SK-N-SH (cell line): ENCODE measurements around the gene KRTAP10-10. TPM values are rescaled to one million over a fixed set of nuclear protein-coding genes. Genes with fewer than 3 reads are reported as not detected.

Experiments used
- CTCF ChIA-PET: fragments of 300-600, 350-600 bp; formaldehyde crosslinking; extraction: SDS; loops from one replicate; lab custom pipeline; 2021; lab: Yijun Ruan, JAX
- POLR2A ChIA-PET: fragments of 350-600 bp; sonication (Branson Sonifier 250); formaldehyde crosslinking; extraction: SDS; loops from one replicate; lab custom pipeline; 2020; ENCODE audit warnings: antibody characterized with exemption, inconsistent platforms; lab: Yijun Ruan, JAX
- DNase-seq: peaks from one replicate; pipeline ENCODE4 v3.0.0; 2012
- H2AFZ ChIP-seq: fragments of 200-600 bp; sonication (generic); 2 replicates; pipeline ENCODE4 v1.8.1; 2016; ENCODE audit warnings: antibody characterized with exemption, mild to moderate bottlenecking, low read depth
- H3F3A ChIP-seq: fragments of 200-600 bp; sonication (generic); replicated peaks from 2 replicates; pipeline ENCODE3; 2016; ENCODE audit warnings: antibody characterized with exemption, mild to moderate bottlenecking; ENCODE audit not compliant: insufficient read depth
- H3K27ac ChIP-seq, 2 experiments: fragments of 200-500 bp in 1 of 2; fragments of 200-600 bp in 1 of 2; sonication (Bioruptor generic) in 1 of 2; sonication (generic), shearing (Covaris generic) in 1 of 2; 2 replicates each; pipeline versions ENCODE4 v1.5.1 to v1.6.1; 2014 to 2016; ENCODE audit warnings: low read depth in 2 of 2, inconsistent platforms in 1 of 2, low read length in 1 of 2, mild to moderate bottlenecking in 1 of 2, mixed read lengths in 1 of 2
- H3K27me3 ChIP-seq: fragments of 200-600 bp; sonication (generic), shearing (Covaris generic); 2 replicates; pipeline ENCODE4 v1.6.1; 2016; ENCODE audit warnings: mixed run types; ENCODE audit not compliant: insufficient read depth
- H3K36me3 ChIP-seq, 2 experiments: fragments of 200-500 bp in 1 of 2; fragments of 200-600 bp in 1 of 2; sonication (Bioruptor generic) in 1 of 2; sonication (generic) in 1 of 2; replicated peaks in 1 of 2; 2 replicates each; pipeline versions ENCODE3 to v1.5.1; 2014 to 2016; ENCODE audit warnings: low read length in 1 of 2, mild to moderate bottlenecking in 1 of 2; ENCODE audit not compliant: insufficient read depth in 2 of 2, control insufficient read depth in 1 of 2
- H3K4me1 ChIP-seq, 2 experiments: fragments of 200-500 bp in 1 of 2; fragments of 200-600 bp in 1 of 2; sonication (Bioruptor generic) in 1 of 2; sonication (generic), shearing (Covaris generic) in 1 of 2; 2 replicates each; pipeline versions ENCODE4 v1.5.1 to v1.6.1; 2014 to 2016; ENCODE audit warnings: low read depth in 1 of 2, low read length in 1 of 2, mixed run types in 1 of 2; ENCODE audit not compliant: insufficient read depth in 2 of 2, control insufficient read depth in 1 of 2
- H3K4me2 ChIP-seq: fragments of 200-600 bp; sonication (generic), shearing (Covaris generic); 2 replicates; pipeline ENCODE4 v1.6.1; 2017; ENCODE audit warnings: mixed run types
- H3K4me3 ChIP-seq, 2 experiments: fragments of 200-500 bp in 1 of 2; fragments of 200-600 bp in 1 of 2; sonication (Bioruptor generic) in 1 of 2; sonication (generic), shearing (Covaris generic) in 1 of 2; 2 replicates each; pipeline versions ENCODE4 v1.5.1 to v1.8.1; 2014 to 2016; ENCODE audit warnings: low read depth in 2 of 2, inconsistent platforms in 1 of 2, low read length in 1 of 2, mild to moderate bottlenecking in 1 of 2, mixed read lengths in 1 of 2, moderate library complexity in 1 of 2
- H3K79me2 ChIP-seq: fragments of 200-600 bp; sonication (generic); 2 replicates; pipeline ENCODE4 v1.8.1; 2017; ENCODE audit warnings: mild to moderate bottlenecking; ENCODE audit not compliant: insufficient read depth
- H3K9ac ChIP-seq: fragments of 200-600 bp; sonication (generic); 2 replicates; pipeline ENCODE4 v1.6.1; 2017; ENCODE audit warnings: mixed run types
- H3K9me2 ChIP-seq: fragments of 200-600 bp; sonication (generic); 2 replicates; pipeline ENCODE4 v1.6.1; 2017; ENCODE audit warnings: mixed run types
- H3K9me3 ChIP-seq: fragments of 200-600 bp; sonication (generic); 2 replicates; pipeline ENCODE4 v1.6.1; 2017; ENCODE audit warnings: mixed run types, mild to moderate bottlenecking, moderate library complexity
- H4K20me1 ChIP-seq: fragments of 200-600 bp; sonication (generic); 2 replicates; pipeline ENCODE4 v1.6.1; 2017; ENCODE audit warnings: mild to moderate bottlenecking, mixed run types; ENCODE audit not compliant: insufficient read depth
- CHD2 ChIP-seq: fragments of 150-350 bp; IDR thresholded peaks from 2 replicates; pipeline ENCODE4 v1.6.1; 2018; ENCODE audit warnings: low read length; ENCODE audit not compliant: partially characterized antibody
- ELF1 ChIP-seq: IDR thresholded peaks from 2 replicates; pipeline ENCODE4 v1.4.0; 2012
- EZH2phosphoT487 ChIP-seq: fragments of 200-600 bp; sonication (generic); IDR thresholded peaks from 2 replicates; pipeline ENCODE4 v1.6.1; 2017; ENCODE audit warnings: low read depth, mixed run types, mild to moderate bottlenecking, antibody characterized with exemption, moderate library complexity, borderline replicate concordance
- FOSL2 ChIP-seq: IDR thresholded peaks from 2 replicates; pipeline ENCODE4 v1.4.0; 2012; ENCODE audit warnings: low read depth, mild to moderate bottlenecking, moderate library complexity, borderline replicate concordance
- GABPA ChIP-seq: IDR thresholded peaks from 2 replicates; pipeline ENCODE4 v1.4.0; 2012; ENCODE audit warnings: low read depth, mild to moderate bottlenecking
- GATA2 ChIP-seq: sonication (generic); formaldehyde crosslinking; IDR thresholded peaks from 2 replicates; pipeline ENCODE4 v1.5.0; 2020; ENCODE audit warnings: mild to moderate bottlenecking, missing genetic modification reagents
- IRF3 ChIP-seq: fragments of 150-350 bp; IDR thresholded peaks from 2 replicates; pipeline ENCODE4 v1.6.1; 2016; ENCODE audit warnings: mild to moderate bottlenecking, low read depth, low read length
- MEF2A ChIP-seq: IDR thresholded peaks from 2 replicates; pipeline ENCODE4 v1.4.0; 2012; ENCODE audit warnings: low read depth, borderline replicate concordance
- MXI1 ChIP-seq: IDR thresholded peaks from 2 replicates; pipeline ENCODE4 v1.6.1; 2012; ENCODE audit warnings: mild to moderate bottlenecking, low read depth, low read length, improper control_type of control experiment
- NFIC ChIP-seq: IDR thresholded peaks from 2 replicates; pipeline ENCODE4 v1.4.0; 2012; ENCODE audit warnings: borderline replicate concordance
- NRF1 ChIP-seq: IDR thresholded peaks from 2 replicates; pipeline ENCODE4 v1.6.1; 2012; ENCODE audit warnings: low read depth, mild to moderate bottlenecking, low read length
- PBX3 ChIP-seq: IDR thresholded peaks from 2 replicates; pipeline ENCODE4; 2012
- RAD21 ChIP-seq: IDR thresholded peaks from 2 replicates; pipeline ENCODE4 v1.6.1; 2012; ENCODE audit warnings: mild to moderate bottlenecking, low read length
- RFX5 ChIP-seq: IDR thresholded peaks from 2 replicates; pipeline ENCODE4 v1.6.1; 2012; ENCODE audit warnings: mild to moderate bottlenecking, improper control_type of control experiment, low read length
- RXRA ChIP-seq: IDR thresholded peaks from 2 replicates; pipeline ENCODE4 v1.4.0; 2012; ENCODE audit warnings: low read depth, mild to moderate bottlenecking, borderline replicate concordance
- USF1 ChIP-seq: IDR thresholded peaks from 2 replicates; pipeline ENCODE4 v1.4.0; 2012; ENCODE audit warnings: low read depth, borderline replicate concordance
- YY1 ChIP-seq: IDR thresholded peaks from 2 replicates; pipeline ENCODE4 v1.4.0; 2012; ENCODE audit warnings: low read depth, mild to moderate bottlenecking
- WGBS: methylation state at CpG from one replicate; pipeline ENCODE4 v1.1.6; 2017; ENCODE audit warnings: low lambda C conversion rate; 5-methylcytosine and 5-hydroxymethylcytosine counted together
- polyA plus RNA-seq, 3 experiments: library from polyadenylated mRNA; depleted of rRNA; stranded (reverse); fragments of >200 nt; gene quantifications; 2 replicates each; pipeline ENCODE4 v1.2.3, GENCODE V29; 2012
- TF ChIP-seq, protein P1 (sequence below): IDR thresholded peaks from 2 replicates; pipeline ENCODE4 v1.4.0; 2012; ENCODE audit warnings: low read depth, borderline replicate concordance

Gene KRTAP10-10
- polyA plus RNA-seq, 1 of the 3 experiments (the other 2 are of a cell fraction), result not detected

DNA sequence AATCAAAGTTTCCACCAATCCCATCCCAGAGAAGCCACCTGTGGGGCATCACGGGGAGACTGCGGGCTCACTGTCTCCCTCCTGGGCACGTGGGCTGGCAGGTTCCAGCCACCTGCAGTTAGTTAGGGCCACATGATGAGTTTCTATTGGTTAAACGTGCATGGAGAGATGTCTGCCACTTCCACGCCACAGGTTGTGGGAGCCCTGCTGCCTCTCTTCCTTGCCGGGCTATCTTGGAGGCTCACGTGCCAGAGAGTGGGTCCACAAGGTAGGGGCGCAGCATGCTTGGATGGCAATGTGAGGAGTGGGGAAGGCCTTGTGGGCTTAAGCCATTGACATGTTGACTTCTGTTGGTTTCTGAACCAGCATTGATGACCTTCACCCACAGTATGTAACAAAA lies 33.2 kb upstream of the KRTAP10-10 start:
- no peaks in the 10 kb centered on the region for H3K79me2 ChIP-seq
- 8% methylated on average over 8 of the region's 8 CpGs for WGBS
- DNase-seq, result no peak

More for the DNA sequence above, 33.2 kb upstream of the KRTAP10-10 start:
- H2AFZ ChIP-seq, result no peak overlapping the region
- H3K27ac ChIP-seq, result no peak overlapping the region
- no peaks in the 10 kb centered on the region; a peak in 1 of 4 replicates for H3K4me1 ChIP-seq
- no peak overlapping the region for H3K4me2 ChIP-seq
- H3K4me3 ChIP-seq, result no peak overlapping the region
- H4K20me1 ChIP-seq, result no peaks in the 10 kb centered on the region
- H3K9ac ChIP-seq, result no peak overlapping the region
- no peaks in the 10 kb centered on the region for H3K9me2 ChIP-seq
- peaks cover 10% of the 10 kb centered on the region; the same call in 1 of the 2 replicates for H3K27me3 ChIP-seq
- POLR2A ChIA-PET, result no interaction called here
- TF ChIP-seq USF1 (no peak), RFX5 (no peak), GABPA (no peak), YY1 (no peak), PBX3 (no peak), ELF1 (no peak), CHD2 (no peak), FOSL2 (no peak), EZH2phosphoT487 (no peak), NRF1 (no peak), NFIC (no peak), GATA2 (no peak), RAD21 (no peak), RXRA (no peak), IRF3 (no peak), MXI1 (no peak), MEF2A (no peak)
- TF ChIP-seq, protein P1, sequence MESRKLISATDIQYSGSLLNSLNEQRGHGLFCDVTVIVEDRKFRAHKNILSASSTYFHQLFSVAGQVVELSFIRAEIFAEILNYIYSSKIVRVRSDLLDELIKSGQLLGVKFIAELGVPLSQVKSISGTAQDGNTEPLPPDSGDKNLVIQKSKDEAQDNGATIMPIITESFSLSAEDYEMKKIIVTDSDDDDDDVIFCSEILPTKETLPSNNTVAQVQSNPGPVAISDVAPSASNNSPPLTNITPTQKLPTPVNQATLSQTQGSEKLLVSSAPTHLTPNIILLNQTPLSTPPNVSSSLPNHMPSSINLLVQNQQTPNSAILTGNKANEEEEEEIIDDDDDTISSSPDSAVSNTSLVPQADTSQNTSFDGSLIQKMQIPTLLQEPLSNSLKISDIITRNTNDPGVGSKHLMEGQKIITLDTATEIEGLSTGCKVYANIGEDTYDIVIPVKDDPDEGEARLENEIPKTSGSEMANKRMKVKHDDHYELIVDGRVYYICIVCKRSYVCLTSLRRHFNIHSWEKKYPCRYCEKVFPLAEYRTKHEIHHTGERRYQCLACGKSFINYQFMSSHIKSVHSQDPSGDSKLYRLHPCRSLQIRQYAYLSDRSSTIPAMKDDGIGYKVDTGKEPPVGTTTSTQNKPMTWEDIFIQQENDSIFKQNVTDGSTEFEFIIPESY, result no peak
- TF ChIP-seq, all 33 proteins: peak for 0
- CTCF ChIA-PET, result no interaction called here
- no peaks in the 10 kb centered on the region for H3F3A ChIP-seq
- H3K9me3 ChIP-seq, result no peaks in the 10 kb centered on the region
- no peaks in the 10 kb centered on the region for H3K36me3 ChIP-seq
